ENCODE results near the gene PLSCR2. TPM values are rescaled to one million over a fixed set of nuclear protein-coding genes. Genes with fewer than 3 reads are reported as not detected.

PLSCR2 gene
- total and polyA plus RNA-seq, 12 donors = not detected

DNA sequence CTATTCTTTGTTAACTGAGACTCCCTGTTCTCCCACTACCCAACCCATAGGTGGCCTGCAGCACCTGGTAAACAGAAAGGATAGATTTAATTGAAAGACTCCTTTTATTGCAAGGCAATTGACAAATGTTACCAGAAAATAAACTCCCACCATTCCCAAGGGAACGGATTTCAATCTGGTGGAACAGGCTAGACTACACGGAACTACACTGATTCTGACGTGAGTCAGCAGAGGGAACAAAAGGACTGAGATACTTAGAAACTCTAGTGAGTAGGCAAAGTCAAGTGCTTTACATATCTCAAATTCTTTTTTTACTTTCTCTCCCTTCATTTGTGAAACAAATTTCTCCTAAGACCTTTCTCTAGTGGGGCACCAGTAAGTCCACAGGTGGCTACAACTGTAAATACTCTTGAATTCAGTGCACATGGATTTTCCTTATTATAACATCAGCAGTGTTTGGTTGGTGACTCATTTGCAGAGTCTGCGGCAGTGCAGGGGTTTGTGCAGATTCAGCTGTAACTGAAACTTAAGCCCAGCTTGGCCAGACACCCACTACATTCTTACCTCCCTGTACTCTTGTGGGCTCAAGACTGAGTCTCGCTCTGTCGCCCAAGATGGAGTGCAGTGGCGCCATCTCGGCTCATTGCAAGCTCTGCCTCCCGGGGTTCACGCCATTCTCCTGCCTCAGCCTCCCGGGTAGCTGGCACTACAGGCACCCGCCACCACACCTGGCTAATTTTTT lies 34.3 kb upstream of the PLSCR2 start:
- peak overlapping the region in 1 of 10 donors; percentile 48 for H3K27ac ChIP-seq
- H3K4me3 ChIP-seq = no peak overlapping the region
- H3K4me1 ChIP-seq = peaks cover 4 to 44% (median 20%) of the 10 kb centered on the region in 9 donors
- 89 to 91% methylated on average over 12 of the region's 12 CpGs for WGBS, 2 donors
- no peak for DNase-seq
- intact Hi-C loops (cut with DNase I) = no loop called here
- ATAC-seq = no peak
- H3K36me3 ChIP-seq = peaks cover 0 to 3% (median 0%) of the 10 kb centered on the region in 9 donors
- TF ChIP-seq, protein P1, sequence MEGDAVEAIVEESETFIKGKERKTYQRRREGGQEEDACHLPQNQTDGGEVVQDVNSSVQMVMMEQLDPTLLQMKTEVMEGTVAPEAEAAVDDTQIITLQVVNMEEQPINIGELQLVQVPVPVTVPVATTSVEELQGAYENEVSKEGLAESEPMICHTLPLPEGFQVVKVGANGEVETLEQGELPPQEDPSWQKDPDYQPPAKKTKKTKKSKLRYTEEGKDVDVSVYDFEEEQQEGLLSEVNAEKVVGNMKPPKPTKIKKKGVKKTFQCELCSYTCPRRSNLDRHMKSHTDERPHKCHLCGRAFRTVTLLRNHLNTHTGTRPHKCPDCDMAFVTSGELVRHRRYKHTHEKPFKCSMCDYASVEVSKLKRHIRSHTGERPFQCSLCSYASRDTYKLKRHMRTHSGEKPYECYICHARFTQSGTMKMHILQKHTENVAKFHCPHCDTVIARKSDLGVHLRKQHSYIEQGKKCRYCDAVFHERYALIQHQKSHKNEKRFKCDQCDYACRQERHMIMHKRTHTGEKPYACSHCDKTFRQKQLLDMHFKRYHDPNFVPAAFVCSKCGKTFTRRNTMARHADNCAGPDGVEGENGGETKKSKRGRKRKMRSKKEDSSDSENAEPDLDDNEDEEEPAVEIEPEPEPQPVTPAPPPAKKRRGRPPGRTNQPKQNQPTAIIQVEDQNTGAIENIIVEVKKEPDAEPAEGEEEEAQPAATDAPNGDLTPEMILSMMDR (IDR thresholded peaks at IDR 0.05) = no peak
- no peaks in the 10 kb centered on the region for H3K27me3 ChIP-seq
- no peaks in the 10 kb centered on the region for H3K9me3 ChIP-seq

DNA sequence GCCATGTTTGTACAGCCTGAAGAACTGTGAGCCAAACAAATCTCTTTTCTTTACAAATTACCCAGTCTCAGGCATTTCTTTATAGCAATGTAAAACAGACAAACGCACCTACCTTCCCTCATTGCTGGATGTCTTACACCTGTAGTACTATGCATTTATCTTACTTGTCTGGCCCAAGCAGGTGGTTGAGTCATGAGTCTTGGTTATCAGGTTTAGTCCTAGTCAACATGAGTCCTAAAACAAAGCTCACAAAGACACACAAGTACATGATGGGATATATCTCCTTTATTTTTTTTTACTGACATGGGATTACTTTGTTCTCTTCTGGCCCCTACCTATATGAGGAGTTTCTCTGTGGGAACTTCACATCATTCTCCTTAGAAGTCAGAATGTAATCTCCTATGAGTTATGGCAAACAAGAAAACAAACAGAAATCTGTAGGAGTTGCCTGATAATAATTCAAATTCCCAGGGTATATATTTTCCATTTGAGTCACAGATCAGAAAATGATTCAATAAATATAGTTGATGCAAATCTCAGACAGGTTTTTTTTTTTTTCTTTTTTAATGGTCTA lies 33.6 kb upstream of the PLSCR2 start:
- Histone ChIP-seq H3K9me3 (peaks cover 0 to under 1% (median 0%) of the 10 kb centered on the region in 11 donors), H3K27ac (peak overlapping the region in 1 of 10 donors; percentile 48), H3K36me3 (no peaks in the 10 kb centered on the region), H3K4me3 (no peak overlapping the region), H3K4me1 (peaks cover 4 to 43% (median 20%) of the 10 kb centered on the region in 9 donors), H3K27me3 (no peaks in the 10 kb centered on the region)
- 92 to 93% methylated on average over 1 of the region's 1 CpG for WGBS, 2 donors
- no peak for ATAC-seq
- TF ChIP-seq, protein P1 (IDR thresholded peaks at IDR 0.05) = no peak
- intact Hi-C loops (cut with DNase I) = no loop called here
- DNase-seq = no peak

DNA sequence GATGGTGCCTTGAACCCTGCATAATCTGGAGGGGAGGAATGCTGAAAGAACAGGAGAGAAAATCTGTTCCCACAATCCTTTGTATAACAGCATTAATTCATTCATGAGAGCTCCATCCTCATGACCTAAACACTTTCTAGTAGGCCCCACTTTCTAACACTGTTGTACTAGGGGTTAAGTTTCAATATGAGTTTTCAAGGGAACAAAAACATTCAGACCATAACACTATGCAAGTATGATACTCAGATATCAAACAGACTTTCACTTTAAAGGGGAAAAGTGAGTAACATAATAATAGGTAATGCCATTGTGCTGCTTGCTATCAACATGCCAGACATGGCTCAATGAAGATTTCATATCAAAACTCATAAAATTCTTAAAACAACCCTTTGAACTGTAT lies 32.4 kb upstream of the PLSCR2 start:
- no peaks in the 10 kb centered on the region for H3K27me3 ChIP-seq
- TF ChIP-seq, protein P1 (IDR thresholded peaks at IDR 0.05) = no peak
- no peaks in the 10 kb centered on the region for H3K36me3 ChIP-seq
- H3K4me1 ChIP-seq = peaks cover 0 to 31% (median 11%) of the 10 kb centered on the region in 9 donors
- peaks cover 0 to 8% (median 0%) of the 10 kb centered on the region in 11 donors for H3K9me3 ChIP-seq
- DNase-seq = no peak
- intact Hi-C loops (cut with DNase I) = no loop called here
- no peak overlapping the region for H3K27ac ChIP-seq
- H3K4me3 ChIP-seq = no peak overlapping the region
- no peak for ATAC-seq

DNA sequence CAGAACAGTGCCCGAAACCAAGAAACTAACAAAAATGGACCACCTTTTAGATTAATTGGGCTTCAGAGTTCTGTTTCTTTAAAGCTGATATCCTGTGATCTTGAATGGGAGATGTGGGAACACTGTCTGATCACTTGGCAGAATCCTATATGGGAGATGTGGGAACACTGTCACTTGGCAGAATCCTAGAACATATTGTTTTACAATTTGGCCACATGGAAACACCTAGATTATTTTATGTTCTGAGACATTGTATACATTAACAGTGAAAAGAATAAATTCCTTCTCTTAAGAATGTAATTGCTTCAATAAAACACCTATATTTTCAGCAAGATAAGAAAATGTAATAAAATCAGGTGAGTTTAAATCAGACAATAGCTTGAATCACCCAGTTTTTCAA lies 30.3 kb upstream of the PLSCR2 start:
- H3K9me3 ChIP-seq = peaks cover 0 to 8% (median 0%) of the 10 kb centered on the region in 11 donors
- TF ChIP-seq, protein P1 (IDR thresholded peaks at IDR 0.05) = no peak
- peaks cover 0 to 14% (median 4%) of the 10 kb centered on the region in 9 donors for H3K4me1 ChIP-seq
- no peak for DNase-seq
- no peak overlapping the region for H3K27ac ChIP-seq
- no peaks in the 10 kb centered on the region for H3K27me3 ChIP-seq
- H3K36me3 ChIP-seq = no peaks in the 10 kb centered on the region
- intact Hi-C loops (cut with DNase I) = no loop called here
- 81 to 86% methylated on average over 1 of the region's 1 CpG for WGBS, 2 donors
- no peak for ATAC-seq
- H3K4me3 ChIP-seq = no peak overlapping the region

Data from heart right ventricle (tissue), 16 donors.